Right cardiac atrium (tissue), 5 donors: ENCODE measurements around the gene NRN1L. TPM values are rescaled to one million over a fixed set of nuclear protein-coding genes. Genes with fewer than 3 reads are reported as not detected.

ENCODE experiments used
- ATAC-seq, 2 donors: fragments of 200-7000 bp; cut with Tn5 transposase; one replicate each; pipeline versions ENCODE4 v1.8.0 to v1.9.1; 2020; ENCODE audit warnings: moderate library complexity in 2 of 2, mild to moderate bottlenecking in 1 of 2
- DNase-seq, 3 donors: peaks; one replicate each; pipeline ENCODE4 v3.0.0-alpha.2; 2020
- H3K27ac ChIP-seq: one replicate; pipeline ENCODE4 v1.5.1; 2013; ENCODE audit warnings: mild to moderate bottlenecking, low read length, control low read depth, moderate library complexity
- H3K27me3 ChIP-seq: one replicate; pipeline ENCODE4 v1.6.1; 2013; ENCODE audit not compliant: control insufficient read depth, insufficient read depth
- H3K4me1 ChIP-seq: one replicate; pipeline ENCODE4 v1.6.1; 2013; ENCODE audit warnings: low read length; ENCODE audit not compliant: control insufficient read depth, insufficient read depth
- H3K4me3 ChIP-seq: one replicate; pipeline ENCODE4 v1.5.1; 2013; ENCODE audit warnings: low read length, control low read depth
- H3K9me3 ChIP-seq: one replicate; pipeline ENCODE4 v1.6.1; 2013; ENCODE audit warnings: low read length; ENCODE audit not compliant: control insufficient read depth
- WGBS: extraction: QIAGEN DNeasy Blood & Tissue Kit; methylation state at CpG from one replicate; pipeline ENCODE4 v1.1.7; 2013; 5-methylcytosine and 5-hydroxymethylcytosine counted together
- intact Hi-C, 4 donors: fragments of 100-400 bp; cut with DNase I; formaldehyde crosslinking; loops; one replicate each; pipeline versions ENCODE4 v1.11.0 to v1.14.0; 2022 to 2023
- polyA plus RNA-seq: library from polyadenylated mRNA; stranded (reverse); fragments of 200-250 nt; gene quantifications from one replicate; pipeline ENCODE4 v1.2.3, GENCODE V29; 2013
- total RNA-seq, 4 donors: library from RNA; stranded (reverse); fragmentation: NEBNext Ultra II Directional; extraction: Animal tissue kit (Norgen Biotek cat#: 25700); gene quantifications; one replicate each; pipeline ENCODE4 v1.2.1, GENCODE V29; 2021
- donor health status: healthy with polysubstance abuse.
- donor health status: DM: no; HTN: yes; CAD: no.
- donor health status: DM: no; HTN: no; CAD: no.
- donor health status: DM: no; HTN: yes; CAD: no; lungs with severe emphysema.
- donor health status: DM: yes; HTN: yes; CAD: no.

Gene NRN1L
- total and polyA plus RNA-seq, 5 donors, result 0.41 to 0.53 TPM; not detected in 3

- WGBS, result 69% methylated on average over 5 of the region's 5 CpGs
- ATAC-seq, result peak in 1 of 2 donors; percentile 18
- no peak overlapping the region for H3K27ac ChIP-seq
- H3K9me3 ChIP-seq, result no peaks in the 10 kb centered on the region
- H3K4me3 ChIP-seq, result no peak overlapping the region
- no peaks in the 10 kb centered on the region for H3K27me3 ChIP-seq
- intact Hi-C loops, result no loop called here
- H3K4me1 ChIP-seq, result peaks cover 10% of the 10 kb centered on the region
- DNase-seq, result no peak
These were observed 37.5 kb downstream of the NRN1L start for GRCh38 chr16:67922221-67922620.

DNA sequence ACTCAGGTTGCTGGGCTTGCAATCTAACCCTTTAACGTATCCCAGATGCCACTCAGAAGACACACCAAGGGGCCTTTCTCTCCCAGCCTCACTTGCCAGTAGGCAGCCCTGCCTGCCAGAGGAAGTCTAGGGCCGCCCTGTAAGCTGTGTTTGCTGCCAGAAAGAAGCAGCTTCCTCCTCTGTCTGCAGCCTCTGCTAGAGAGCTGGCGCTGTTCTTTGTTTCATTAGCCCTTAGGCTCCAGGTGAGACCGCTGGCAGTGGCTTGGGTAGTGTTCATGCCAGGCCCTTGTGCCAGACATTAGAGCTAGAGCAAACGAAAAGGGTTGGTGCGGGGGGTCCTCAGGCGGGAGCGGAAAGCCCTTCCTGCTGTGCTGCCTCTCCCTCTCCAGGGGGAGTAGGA is 38.1 kb downstream of the NRN1L start:
- H3K4me1 ChIP-seq, result peaks cover 9% of the 10 kb centered on the region
- peak overlapping the region; percentile 16 for H3K27ac ChIP-seq
- WGBS, result 78% methylated on average over 8 of the region's 8 CpGs
- H3K4me3 ChIP-seq, result no peak overlapping the region
- ATAC-seq (no peak), DNase-seq (no peak)
- H3K27me3 ChIP-seq, result no peaks in the 10 kb centered on the region
- H3K9me3 ChIP-seq, result no peaks in the 10 kb centered on the region
- intact Hi-C loops, result no loop called here

DNA sequence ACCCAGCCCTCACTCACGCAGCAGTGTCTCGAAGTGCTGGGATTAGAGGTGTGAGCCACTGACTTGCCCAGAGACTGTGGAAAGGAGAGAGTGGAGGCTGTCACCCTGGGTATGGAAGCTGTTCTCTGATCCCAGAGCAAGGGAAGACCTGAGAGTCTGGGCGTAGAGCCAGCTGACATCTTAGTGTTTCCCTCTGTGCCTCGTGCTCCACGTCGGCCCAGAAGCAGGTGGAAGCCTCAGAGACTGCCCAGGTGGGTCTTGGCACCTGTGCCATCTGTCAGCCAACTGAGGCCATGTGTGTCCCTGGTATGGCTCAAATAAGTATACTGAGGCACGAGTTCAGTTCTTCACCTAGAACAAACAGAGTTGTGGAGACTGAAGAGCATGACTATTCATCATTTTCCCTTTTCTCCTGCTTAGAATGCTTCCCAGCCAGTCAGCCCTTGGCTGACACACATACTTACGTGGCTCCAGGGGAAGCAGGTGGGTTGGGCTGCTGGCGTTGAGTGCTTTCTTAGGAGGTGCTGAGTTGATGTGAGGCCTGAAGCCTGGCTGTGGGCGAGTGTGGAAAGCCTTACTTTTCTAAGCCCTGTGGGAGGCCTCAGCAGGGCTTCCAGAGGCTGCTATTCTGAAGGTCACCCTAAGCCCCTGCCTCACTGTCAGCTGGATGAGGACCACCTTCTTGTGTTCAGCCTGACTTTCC is 38.9 kb downstream of the NRN1L start:
- peaks cover 9% of the 10 kb centered on the region for H3K4me1 ChIP-seq
- 60% methylated on average over 10 of the region's 10 CpGs for WGBS
- H3K27ac ChIP-seq, result no peak overlapping the region
- intact Hi-C loops, result no loop called here
- DNase-seq, result no peak
- no peak for ATAC-seq
- no peak overlapping the region for H3K4me3 ChIP-seq
- H3K27me3 ChIP-seq, result no peaks in the 10 kb centered on the region
- no peaks in the 10 kb centered on the region for H3K9me3 ChIP-seq

DNA sequence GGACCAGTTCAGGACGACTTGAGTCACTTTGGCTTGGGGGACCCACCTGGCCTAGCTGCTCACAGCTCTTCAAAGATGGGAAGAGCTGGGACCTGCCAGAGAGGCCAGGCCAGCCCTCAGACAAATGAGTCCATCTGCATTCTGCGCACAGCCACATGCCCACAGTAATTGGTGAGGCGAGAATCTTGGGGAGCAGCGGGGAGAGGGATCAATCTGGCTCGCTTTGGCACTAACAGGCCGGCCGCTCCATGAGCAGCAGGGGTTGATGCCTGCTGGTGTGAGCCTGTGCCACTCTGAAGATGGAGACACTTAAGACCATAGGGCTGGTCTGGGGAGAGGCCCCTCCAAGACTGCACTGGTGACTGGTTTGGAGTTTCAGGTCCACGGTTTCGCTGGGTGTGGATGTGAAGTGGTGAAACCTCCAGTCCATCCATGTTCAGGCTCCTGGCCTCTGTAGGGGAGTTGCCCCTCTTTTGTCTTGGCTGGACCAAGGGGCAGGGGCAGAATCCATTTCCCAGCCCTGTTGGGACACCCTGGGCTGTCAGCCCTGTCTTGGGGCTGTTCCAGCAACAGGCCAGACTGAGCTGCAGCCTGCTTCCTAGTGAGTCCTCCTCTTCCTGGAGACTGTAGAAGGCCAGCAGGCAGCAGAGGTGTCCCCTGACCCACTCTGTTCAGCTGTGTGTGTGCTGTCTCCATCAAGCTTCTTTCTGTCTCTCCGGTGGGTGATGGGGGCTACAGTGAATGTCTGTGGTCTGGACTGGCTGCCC is 39.6 kb downstream of the NRN1L start:
- peak in 1 of 3 donors; percentile 67 for DNase-seq
- no peaks in the 10 kb centered on the region for H3K27me3 ChIP-seq
- intact Hi-C loops, result no loop called here
- H3K9me3 ChIP-seq, result no peaks in the 10 kb centered on the region
- peaks cover 9% of the 10 kb centered on the region for H3K4me1 ChIP-seq
- WGBS, result 81% methylated on average over 10 of the region's 10 CpGs
- ATAC-seq, result no peak
- no peak overlapping the region for H3K27ac ChIP-seq
- no peak overlapping the region for H3K4me3 ChIP-seq

- WGBS, result 55% methylated on average over 13 of the region's 13 CpGs
- H3K27me3 ChIP-seq, result no peaks in the 10 kb centered on the region
- peaks cover 8% of the 10 kb centered on the region for H3K4me1 ChIP-seq
- H3K4me3 ChIP-seq, result no peak overlapping the region
- no peaks in the 10 kb centered on the region for H3K9me3 ChIP-seq
- DNase-seq (peak in 1 of 3 donors; percentile 56), ATAC-seq (no peak)
- no peak overlapping the region for H3K27ac ChIP-seq
- intact Hi-C loops, result loop anchor here in 3 of 4 donors (5.0 kb wide), 3 partner anchors 44 to 109 kb away; partner anchors contain the start of gene NRN1L (in 2 of the 3)
These were observed 41.6 kb downstream of the NRN1L start for GRCh38 chr16:67926181-67926750.

DNA sequence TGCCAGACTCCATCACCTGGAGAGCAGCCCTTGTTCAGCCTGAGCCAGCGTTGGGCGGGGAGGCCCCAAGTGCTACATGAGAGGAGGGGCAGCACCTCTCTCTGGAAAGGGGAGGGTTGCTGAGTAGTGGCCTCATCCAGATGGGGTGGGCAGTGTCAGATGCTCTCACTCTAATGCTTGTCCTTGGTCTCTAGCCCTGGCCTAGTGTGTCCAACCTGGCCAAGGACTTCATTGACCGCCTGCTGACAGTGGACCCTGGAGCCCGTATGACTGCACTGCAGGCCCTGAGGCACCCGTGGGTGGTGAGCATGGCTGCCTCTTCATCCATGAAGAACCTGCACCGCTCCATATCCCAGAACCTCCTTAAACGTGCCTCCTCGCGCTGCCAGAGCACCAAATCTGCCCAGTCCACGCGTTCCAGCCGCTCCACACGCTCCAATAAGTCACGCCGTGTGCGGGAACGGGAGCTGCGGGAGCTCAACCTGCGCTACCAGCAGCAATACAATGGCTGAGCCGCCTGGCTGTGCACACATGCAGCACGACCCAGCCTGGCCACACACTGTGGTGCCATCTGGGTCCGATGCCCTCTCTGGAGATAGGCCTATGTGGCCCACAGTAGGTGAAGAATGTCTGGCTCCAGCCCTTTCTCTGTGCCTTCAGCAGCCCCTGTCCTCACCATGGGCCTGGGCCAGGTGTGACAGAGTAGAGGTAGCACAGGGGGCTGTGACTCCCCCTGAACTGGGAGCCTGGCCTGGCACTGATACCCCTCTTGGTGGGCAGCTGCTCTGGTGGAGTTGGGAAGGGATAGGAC is 42.7 kb downstream of the NRN1L start:
- Histone ChIP-seq H3K4me1 (peaks cover 8% of the 10 kb centered on the region), H3K9me3 (no peaks in the 10 kb centered on the region)
- intact Hi-C loops, result loop anchor here in 3 of 4 donors (5.0 kb wide), 3 partner anchors 45 to 110 kb away; partner anchors contain the start of gene NRN1L (in 2 of the 3)

GRCh38 chr16:67928147-67928546 is 43.5 kb downstream of the NRN1L start:
- DNase-seq (no peak), ATAC-seq (no peak)
- Histone ChIP-seq H3K27ac (no peak overlapping the region), H3K4me1 (peaks cover 8% of the 10 kb centered on the region), H3K9me3 (no peaks in the 10 kb centered on the region), H3K4me3 (no peak overlapping the region), H3K27me3 (no peaks in the 10 kb centered on the region)
- intact Hi-C loops, result loop anchor here (2.0 to 5.0 kb wide), 4 partner anchors 45 to 111 kb away; partner anchors contain the start of gene NRN1L (in 2 of the 4)
- WGBS, result 77% methylated on average over 7 of the region's 7 CpGs

More for the DNA sequence above, 42.7 kb downstream of the NRN1L start:
- H3K4me3 ChIP-seq, result no peak overlapping the region
- ATAC-seq (no peak), DNase-seq (no peak)
- no peaks in the 10 kb centered on the region for H3K27me3 ChIP-seq
- 91% methylated on average over 22 of the region's 22 CpGs for WGBS
- H3K27ac ChIP-seq, result no peak overlapping the region

- ATAC-seq (peak; percentile 59 to 62), DNase-seq (peak; percentile 69 to 88 (median 88))
- WGBS, result 48% methylated on average over 16 of the region's 16 CpGs
- Histone ChIP-seq H3K4me1 (peaks cover 3% of the 10 kb centered on the region), H3K4me3 (no peak overlapping the region), H3K27ac (no peak overlapping the region), H3K9me3 (no peaks in the 10 kb centered on the region), H3K27me3 (no peaks in the 10 kb centered on the region)
- intact Hi-C loops, result loop anchor here (2.0 to 5.0 kb wide), 4 partner anchors 46 to 111 kb away; partner anchors contain the start of gene NRN1L (in 2 of the 4)
These were observed 44.1 kb downstream of the NRN1L start for GRCh38 chr16:67928561-67929364.

DNA sequence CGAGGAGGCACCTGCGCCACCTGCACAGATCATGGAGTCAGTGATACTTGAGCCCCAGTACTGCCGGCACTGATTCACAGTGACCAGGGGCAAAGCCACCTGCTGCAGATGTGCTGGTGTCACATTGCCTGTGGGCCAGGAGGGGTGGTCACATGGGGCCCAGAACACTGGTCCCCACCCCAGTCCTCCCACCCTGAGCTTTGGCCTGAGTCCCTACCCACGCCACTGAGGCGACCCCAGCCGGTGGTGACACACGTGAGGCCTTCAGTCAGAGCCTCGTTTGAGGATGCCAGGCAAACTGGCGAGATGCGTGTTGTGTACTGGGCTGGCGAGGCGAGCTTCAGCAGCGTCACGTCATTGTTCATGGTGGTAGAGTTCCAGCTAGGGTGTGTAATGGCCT is 45.5 kb downstream of the NRN1L start:
- no peaks in the 10 kb centered on the region for H3K9me3 ChIP-seq
- no peak overlapping the region for H3K4me3 ChIP-seq
- WGBS, result 89% methylated on average over 14 of the region's 14 CpGs
- intact Hi-C loops, result no loop called here
- no peaks in the 10 kb centered on the region for H3K27me3 ChIP-seq
- peaks cover 2% of the 10 kb centered on the region for H3K4me1 ChIP-seq
- ATAC-seq, result no peak
- peak in 1 of 3 donors; percentile 58 for DNase-seq
- no peak overlapping the region for H3K27ac ChIP-seq
